Right lobe of liver (tissue), 4 donors: Measurements from ENCODE around the gene RASSF5.

Source experiments
- POLR2A ChIP-seq: fragments of 450-650 bp; IDR thresholded peaks from one replicate; pipeline ENCODE4 v1.6.1; 2017; ENCODE audit warnings: antibody characterized with exemption, mild to moderate bottlenecking
- TF ChIP-seq, protein P1 (sequence below), 4 donors: fragments of 200-600 bp in 3 of 4; fragments of 450-650 bp in 1 of 4; IDR thresholded peaks; one replicate each; pipeline versions ENCODE4 v1.5.1 to v1.8.0; 2016 to 2022; ENCODE audit warnings: antibody characterized with exemption in 4 of 4, mild to moderate bottlenecking in 2 of 4
- donor health status: DM: no; HTN: no; CAD: no.
- donor health status: DM: no; HTN: no; CAD: no.
- donor health status: DM: no; HTN: yes; CAD: no.

GRCh38 chr1:206583707-206584648 lies 76.6 kb downstream of the RASSF5 start:
- TF ChIP-seq, protein P1, sequence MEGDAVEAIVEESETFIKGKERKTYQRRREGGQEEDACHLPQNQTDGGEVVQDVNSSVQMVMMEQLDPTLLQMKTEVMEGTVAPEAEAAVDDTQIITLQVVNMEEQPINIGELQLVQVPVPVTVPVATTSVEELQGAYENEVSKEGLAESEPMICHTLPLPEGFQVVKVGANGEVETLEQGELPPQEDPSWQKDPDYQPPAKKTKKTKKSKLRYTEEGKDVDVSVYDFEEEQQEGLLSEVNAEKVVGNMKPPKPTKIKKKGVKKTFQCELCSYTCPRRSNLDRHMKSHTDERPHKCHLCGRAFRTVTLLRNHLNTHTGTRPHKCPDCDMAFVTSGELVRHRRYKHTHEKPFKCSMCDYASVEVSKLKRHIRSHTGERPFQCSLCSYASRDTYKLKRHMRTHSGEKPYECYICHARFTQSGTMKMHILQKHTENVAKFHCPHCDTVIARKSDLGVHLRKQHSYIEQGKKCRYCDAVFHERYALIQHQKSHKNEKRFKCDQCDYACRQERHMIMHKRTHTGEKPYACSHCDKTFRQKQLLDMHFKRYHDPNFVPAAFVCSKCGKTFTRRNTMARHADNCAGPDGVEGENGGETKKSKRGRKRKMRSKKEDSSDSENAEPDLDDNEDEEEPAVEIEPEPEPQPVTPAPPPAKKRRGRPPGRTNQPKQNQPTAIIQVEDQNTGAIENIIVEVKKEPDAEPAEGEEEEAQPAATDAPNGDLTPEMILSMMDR (IDR thresholded peaks at IDR 0.05) = peak; percentile 89 to 93 (median 91)
- no peak for TF ChIP-seq POLR2A
